Muscle layer of duodenum (tissue), 2 donors: ENCODE measurements around the gene SLC40A1.
"Not testable (repeated sequence)": the region's sequence is repeated elsewhere in the genome, so short reads cannot be mapped to it uniquely, and the experiment has no call there.

Experiments
- H3K27ac ChIP-seq: one replicate; pipeline ENCODE4 v1.7.0; 2013; ENCODE audit warnings: mild to moderate bottlenecking, low read length
- H3K27me3 ChIP-seq: one replicate; pipeline ENCODE4 v1.7.0; 2013; ENCODE audit warnings: low read depth, mild to moderate bottlenecking, control low read depth, low read length
- H3K36me3 ChIP-seq, 2 donors: one replicate each; pipeline ENCODE4 v1.7.0; 2013; ENCODE audit warnings: low read length in 2 of 2, control low read depth in 1 of 2, mild to moderate bottlenecking in 1 of 2; ENCODE audit not compliant: insufficient read depth in 2 of 2, control insufficient read depth in 1 of 2
- H3K4me1 ChIP-seq, 2 donors: one replicate each; pipeline ENCODE4 v1.7.0; 2013; ENCODE audit warnings: low read length in 2 of 2, mild to moderate bottlenecking in 2 of 2, control low read depth in 1 of 2, moderate library complexity in 1 of 2; ENCODE audit not compliant: insufficient read depth in 2 of 2, control insufficient read depth in 1 of 2
- H3K4me3 ChIP-seq, 2 donors: one replicate each; pipeline ENCODE4 v1.7.0; 2013; ENCODE audit warnings: low read length in 2 of 2, low read depth in 1 of 2, mild to moderate bottlenecking in 1 of 2
- H3K9me3 ChIP-seq, 2 donors: one replicate each; pipeline ENCODE4 v1.7.0; 2013; ENCODE audit warnings: low read length in 2 of 2, control low read depth in 1 of 2, mild to moderate bottlenecking in 1 of 2; ENCODE audit not compliant: control insufficient read depth in 1 of 2
- donor health status: healthy.

SLC40A1 gene

DNA sequence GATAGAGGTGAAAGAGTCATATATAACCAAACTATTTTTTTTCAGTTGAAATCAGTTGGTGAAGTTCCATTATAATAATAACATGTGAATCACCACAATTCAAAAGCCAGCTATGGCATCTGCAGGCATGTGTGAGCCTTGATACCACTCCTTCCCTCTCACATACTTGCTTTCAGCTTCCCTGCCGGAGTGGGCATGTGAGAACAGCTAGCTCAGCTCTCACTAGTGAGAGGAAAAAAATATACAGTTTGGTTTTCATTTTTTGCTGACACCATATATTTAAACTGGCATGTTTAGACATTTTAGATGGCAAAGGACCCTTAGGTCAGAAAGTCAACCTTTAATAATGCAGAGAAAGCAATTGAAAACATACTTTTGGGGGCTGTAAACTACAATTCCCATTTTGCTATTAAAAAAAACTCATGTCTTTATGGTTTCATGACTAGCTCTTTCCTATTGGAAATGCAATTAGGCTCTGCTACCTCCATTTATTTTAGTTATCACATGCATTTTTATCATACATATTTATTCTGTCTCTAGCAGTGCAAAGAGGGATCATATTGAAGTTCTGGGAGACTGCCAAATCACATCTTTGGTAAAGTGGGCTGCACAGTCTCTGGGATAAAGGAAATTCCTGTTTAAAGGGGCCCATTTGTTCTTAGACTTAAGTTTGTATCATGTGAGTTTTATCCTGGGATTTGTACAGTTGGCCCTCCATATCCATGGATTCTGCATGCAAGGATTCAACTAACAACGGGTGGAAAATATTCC lies 33.2 kb upstream of the SLC40A1 start:
- peaks cover 0 to 3% of the 10 kb centered on the region in 2 donors for H3K4me1 ChIP-seq

DNA sequence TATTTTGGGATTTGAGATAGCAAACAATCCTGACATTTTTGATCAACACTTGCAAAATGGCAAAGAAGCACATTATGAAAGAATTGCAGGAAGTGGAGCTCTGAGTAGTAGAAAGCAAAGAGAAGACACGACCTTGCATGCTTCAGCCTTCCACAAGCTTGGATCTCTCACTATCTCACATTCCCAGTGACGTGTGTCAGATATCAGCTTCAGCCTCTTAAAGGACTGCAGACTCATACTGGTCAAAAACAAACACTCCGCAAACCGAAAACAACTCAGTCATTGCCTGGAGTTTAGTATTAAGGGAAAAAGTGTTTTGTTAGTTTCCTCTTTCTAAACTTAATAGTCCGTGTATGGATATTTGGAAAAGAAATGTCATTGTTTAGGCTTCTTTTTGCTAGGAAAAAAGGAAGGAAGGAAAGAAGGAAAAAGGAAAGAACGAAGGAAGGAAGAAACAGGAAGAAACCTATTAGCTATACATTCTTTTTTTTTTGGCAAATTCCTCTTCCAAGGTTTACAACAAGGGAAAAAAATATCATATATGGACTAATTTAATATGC lies 32.6 kb upstream of the SLC40A1 start:
- Histone ChIP-seq H3K36me3 (no peaks in the 10 kb centered on the region), H3K4me1 (peaks cover 0 to 3% of the 10 kb centered on the region in 2 donors), H3K9me3 (no peaks in the 10 kb centered on the region), H3K27me3 (no peaks in the 10 kb centered on the region), H3K4me3 (peak overlapping the region; percentile 15 to 37), H3K27ac (no peak overlapping the region)

More for the DNA sequence above, 33.2 kb upstream of the SLC40A1 start:
- Histone ChIP-seq H3K4me3 (peak overlapping the region in 1 of 2 donors; percentile 37), H3K27ac (no peak overlapping the region), H3K36me3 (no peaks in the 10 kb centered on the region), H3K9me3 (no peaks in the 10 kb centered on the region), H3K27me3 (no peaks in the 10 kb centered on the region)

DNA sequence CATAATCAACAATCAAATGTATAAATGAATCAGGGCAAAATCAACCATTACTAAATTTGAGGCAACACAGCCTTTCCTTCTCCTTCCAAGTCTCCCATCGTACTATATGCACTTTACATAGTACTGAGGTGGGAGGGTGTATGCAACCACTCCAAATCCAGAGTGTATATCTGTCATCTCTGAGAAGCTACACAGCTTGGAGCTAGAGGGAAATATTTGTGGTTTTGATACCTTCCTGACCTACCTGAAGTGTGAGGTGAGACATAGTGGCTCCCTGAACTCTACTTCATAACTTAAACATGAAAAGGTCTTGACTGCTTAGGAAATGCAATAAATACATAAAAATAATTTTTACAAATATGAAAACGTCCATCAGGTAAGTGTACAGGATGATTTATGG lies 30.1 kb upstream of the SLC40A1 start:
- peaks cover 0 to 3% of the 10 kb centered on the region in 2 donors for H3K4me1 ChIP-seq
- no peak overlapping the region for H3K27ac ChIP-seq
- no peaks in the 10 kb centered on the region for H3K36me3 ChIP-seq

DNA sequence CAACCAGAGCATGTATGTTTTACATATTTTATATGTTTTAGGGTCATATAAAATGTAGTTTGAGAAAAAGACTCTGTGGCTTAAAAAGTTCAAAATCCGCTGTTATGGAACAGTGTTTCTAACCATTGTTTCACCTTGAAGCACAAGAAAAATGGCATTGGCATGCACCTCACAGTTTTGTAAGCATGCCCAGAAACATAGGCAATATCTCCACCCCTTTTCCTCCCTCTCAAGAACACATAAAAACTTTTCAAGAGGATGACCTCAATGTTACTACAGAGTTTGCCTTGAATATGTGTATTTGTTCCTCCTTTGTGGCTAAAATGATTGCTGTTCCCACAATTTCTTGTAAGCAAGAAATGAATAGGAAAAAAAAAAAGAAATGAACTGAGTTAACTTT lies 29.3 kb upstream of the SLC40A1 start:
- Histone ChIP-seq H3K4me3 (no peak overlapping the region), H3K27ac (no peak overlapping the region), H3K9me3 (no peaks in the 10 kb centered on the region), H3K4me1 (peaks cover 0 to 3% of the 10 kb centered on the region in 2 donors), H3K36me3 (no peaks in the 10 kb centered on the region), H3K27me3 (no peaks in the 10 kb centered on the region)

More for the DNA sequence above, 30.1 kb upstream of the SLC40A1 start:
- no peak overlapping the region for H3K4me3 ChIP-seq
- H3K9me3 ChIP-seq = no peaks in the 10 kb centered on the region
- H3K27me3 ChIP-seq = no peaks in the 10 kb centered on the region

DNA sequence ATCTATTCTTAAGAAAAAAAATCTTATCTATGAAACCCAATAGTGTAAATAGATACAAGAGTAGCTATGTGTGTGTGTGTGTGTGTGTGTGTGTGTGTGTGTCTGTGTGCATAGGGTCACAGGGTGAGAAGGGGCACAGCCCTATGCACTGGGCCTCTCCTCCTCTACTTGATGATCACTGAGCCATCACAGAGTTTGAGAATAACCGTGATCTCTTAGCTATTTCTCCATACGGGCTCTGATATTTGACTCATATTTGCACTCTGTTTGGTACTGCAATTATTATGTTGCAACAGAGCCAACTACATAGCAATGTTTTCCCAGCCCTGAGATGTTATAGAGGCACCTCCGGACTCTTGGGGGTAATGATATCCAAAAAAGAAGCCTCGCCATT lies 28.8 kb upstream of the SLC40A1 start:
- no peaks in the 10 kb centered on the region for H3K27me3 ChIP-seq

DNA sequence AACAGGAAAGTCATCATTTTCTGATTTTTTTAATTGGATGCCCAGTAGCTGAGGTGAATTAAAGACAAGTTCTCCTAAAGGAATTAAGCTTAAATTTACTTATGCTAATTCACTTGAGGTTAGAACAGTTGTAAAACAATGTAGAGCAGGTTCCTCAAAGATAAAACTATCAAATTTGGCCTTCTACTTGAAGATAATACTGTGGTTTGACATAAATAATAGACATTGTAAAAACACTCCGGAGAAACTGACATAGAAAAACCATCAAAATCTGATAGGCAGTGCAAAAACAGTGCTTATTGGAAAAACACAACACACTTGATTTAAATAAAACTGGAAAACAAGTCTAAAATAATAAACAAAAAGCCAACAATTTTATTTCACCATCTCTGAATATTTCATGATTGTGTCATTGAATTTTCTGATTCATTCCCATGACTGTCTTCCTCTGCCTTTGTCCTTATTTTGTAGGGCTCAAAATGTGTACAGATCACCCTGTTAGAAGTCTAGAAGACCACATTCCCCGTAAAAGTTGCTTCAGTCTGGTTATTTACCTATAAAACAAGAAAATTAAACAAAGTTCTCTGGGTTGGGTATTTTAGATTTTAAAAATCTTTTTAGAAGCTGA lies 28.3 kb upstream of the SLC40A1 start:
- Histone ChIP-seq H3K4me3 (no peak overlapping the region), H3K27ac (no peak overlapping the region), H3K27me3 (no peaks in the 10 kb centered on the region), H3K9me3 (no peaks in the 10 kb centered on the region), H3K4me1 (peaks cover 0 to 3% of the 10 kb centered on the region in 2 donors), H3K36me3 (no peaks in the 10 kb centered on the region)

More for the DNA sequence above, 28.8 kb upstream of the SLC40A1 start:
- H3K4me3 ChIP-seq = no peak overlapping the region
- no peaks in the 10 kb centered on the region for H3K36me3 ChIP-seq
- H3K9me3 ChIP-seq = no peaks in the 10 kb centered on the region
- H3K4me1 ChIP-seq = peaks cover 0 to 3% of the 10 kb centered on the region in 2 donors
- no peak overlapping the region for H3K27ac ChIP-seq

DNA sequence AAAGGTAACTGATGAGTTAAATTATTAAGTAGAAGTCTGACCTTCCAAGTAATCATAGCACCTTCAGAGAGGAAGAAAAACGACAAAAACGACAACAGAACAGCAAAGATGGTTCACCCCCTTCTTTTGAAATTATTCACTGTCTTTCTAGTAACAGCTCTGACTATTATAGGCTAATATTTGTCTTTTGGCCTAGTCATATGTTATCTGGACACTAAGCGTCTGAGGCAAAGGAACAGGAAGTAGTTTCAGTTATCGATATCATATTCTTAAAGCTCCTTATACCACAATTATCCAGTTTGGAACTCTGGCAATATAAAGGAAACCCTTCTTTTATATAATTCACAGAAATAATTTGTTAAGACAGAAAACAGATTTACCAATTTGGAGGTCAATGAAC lies 27.6 kb upstream of the SLC40A1 start:
- Histone ChIP-seq H3K9me3 (no peaks in the 10 kb centered on the region), H3K4me1 (peaks cover 0 to 3% of the 10 kb centered on the region in 2 donors), H3K27ac (no peak overlapping the region), H3K27me3 (no peaks in the 10 kb centered on the region), H3K36me3 (no peaks in the 10 kb centered on the region), H3K4me3 (no peak overlapping the region)

DNA sequence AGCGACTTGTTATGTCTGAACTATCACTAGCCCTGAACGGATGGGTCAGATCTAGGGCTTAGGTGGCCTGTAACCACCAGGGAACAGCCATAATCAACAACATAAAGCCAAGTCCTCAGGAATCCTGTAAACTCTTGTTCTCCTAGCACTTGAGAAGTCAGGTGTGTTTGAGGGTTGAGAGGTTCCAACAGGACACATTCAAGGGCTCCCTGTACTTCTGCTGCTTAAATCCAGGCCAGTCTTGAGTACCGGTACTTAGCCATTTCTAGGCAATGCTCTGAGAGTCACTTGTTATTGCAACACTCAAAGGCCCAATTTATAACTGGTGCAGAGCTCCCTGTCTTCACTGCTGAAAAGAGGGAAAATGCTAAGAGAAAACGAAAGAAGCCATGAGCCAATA lies 21.6 kb upstream of the SLC40A1 start:
- Histone ChIP-seq H3K4me1 (no peaks in the 10 kb centered on the region), H3K9me3 (no peaks in the 10 kb centered on the region), H3K27me3 (no peaks in the 10 kb centered on the region), H3K4me3 (no peak overlapping the region), H3K36me3 (no peaks in the 10 kb centered on the region), H3K27ac (no peak overlapping the region)

DNA sequence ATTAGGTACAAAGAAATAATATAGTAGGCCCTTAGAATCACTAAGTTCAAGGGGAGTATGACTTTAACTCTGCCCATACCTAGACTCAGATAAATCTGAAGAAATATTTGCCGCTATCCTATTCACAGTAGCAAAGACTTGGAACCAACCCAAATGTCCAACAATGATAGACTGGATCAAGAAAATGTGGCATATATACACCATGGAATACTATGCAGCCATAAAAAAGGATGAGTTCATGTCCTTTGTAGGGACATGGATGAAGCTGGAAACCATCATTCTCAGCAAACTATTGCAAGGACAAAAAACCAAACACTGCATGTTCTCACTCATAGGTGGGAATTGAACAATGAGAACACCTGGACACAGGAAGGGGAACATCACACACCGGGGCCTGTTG lies 21.1 kb upstream of the SLC40A1 start:
- not testable (repeated sequence) for H3K27ac ChIP-seq, H3K9me3 ChIP-seq, H3K36me3 ChIP-seq, H3K4me1 ChIP-seq, H3K4me3 ChIP-seq, H3K27me3 ChIP-seq

DNA sequence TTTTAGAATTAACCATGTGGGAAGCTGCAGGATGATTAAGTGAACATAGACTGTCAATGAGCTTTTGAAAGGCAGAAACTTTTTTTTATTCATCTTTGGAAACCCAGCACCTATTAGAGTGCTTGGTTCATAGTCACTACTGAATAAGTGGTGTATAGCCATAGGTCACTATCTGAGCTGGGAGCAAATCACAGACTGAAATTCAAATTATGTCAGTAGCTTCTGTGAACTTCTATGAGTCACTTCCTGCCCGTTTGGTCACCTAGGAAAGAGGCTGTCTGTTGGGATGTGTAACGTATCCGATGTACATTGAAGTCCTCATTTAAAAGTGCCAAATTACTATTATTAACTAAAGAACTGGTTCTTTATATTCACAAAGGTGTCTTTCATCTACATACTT lies 20.5 kb upstream of the SLC40A1 start:
- no peaks in the 10 kb centered on the region for H3K4me1 ChIP-seq
- no peak overlapping the region for H3K27ac ChIP-seq
- H3K4me3 ChIP-seq = no peak overlapping the region
- H3K9me3 ChIP-seq = no peaks in the 10 kb centered on the region
- no peaks in the 10 kb centered on the region for H3K36me3 ChIP-seq
- no peaks in the 10 kb centered on the region for H3K27me3 ChIP-seq

DNA sequence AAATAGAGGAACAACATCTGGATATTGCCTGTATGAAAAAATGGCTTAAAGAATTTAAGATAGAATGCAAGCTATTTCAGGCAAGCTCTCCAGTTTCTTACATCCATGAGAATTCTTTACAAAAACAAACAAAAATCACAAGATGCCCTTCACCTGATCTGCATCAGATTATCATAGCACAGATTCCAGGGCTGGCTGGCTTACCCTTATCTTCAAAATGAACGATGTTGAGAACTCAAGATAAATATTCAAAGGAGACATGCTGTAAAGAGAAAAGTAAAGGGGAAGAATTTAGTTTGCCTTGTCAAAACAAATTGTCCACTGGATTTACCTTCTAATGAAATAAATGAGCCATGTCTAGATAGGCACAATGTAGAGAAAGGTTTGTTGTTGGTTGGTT lies 18.7 kb upstream of the SLC40A1 start:
- no peaks in the 10 kb centered on the region for H3K27me3 ChIP-seq

More for the DNA sequence above, 18.7 kb upstream of the SLC40A1 start:
- H3K27ac ChIP-seq = no peak overlapping the region
- H3K9me3 ChIP-seq = no peaks in the 10 kb centered on the region
- no peak overlapping the region for H3K4me3 ChIP-seq
- no peaks in the 10 kb centered on the region for H3K36me3 ChIP-seq
- no peaks in the 10 kb centered on the region for H3K4me1 ChIP-seq
